ENCODE data around the gene CHST12.

Gene CHST12

DNA sequence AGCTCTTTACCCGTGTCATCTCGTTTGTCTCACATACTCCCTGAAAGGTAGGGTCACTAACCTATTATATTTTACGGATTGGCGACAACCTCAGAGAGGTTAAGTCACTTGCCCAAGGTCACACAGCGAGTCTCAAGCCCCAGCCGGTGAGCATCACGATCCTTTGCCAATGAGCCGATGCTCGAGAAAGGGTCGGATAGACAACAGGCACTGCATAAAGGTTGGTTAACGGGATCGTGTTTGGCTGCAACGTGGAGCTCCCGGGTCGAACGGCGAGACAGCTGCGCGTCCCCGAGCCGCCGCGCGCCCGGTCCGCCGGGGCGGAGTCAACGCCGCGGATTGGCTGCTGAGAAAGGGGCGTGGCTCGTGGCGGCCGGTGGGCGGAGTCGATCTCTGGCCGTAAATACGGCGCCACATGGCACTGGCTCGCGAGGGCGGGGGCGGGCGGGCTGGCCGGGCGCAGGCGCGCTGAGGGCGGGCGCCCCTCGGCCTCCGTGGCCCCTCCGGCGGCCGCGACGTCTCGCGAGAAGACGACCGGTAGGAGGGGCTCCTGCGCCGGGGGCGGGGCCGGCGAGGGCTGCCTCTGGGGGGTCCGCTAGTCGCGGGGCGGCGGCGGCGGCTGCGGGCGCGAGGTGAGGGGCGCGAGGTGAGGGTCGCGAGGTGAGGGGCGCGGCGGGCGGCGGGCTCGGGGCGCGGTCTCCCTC lies at the start of gene CHST12:
Gene CHST12, plus strand, starts transcription at position 598 of the 704 bp plus-strand sequence. CDS start 29,029 bp downstream, outside the sequence.
- Mint-ChIP-seq H3K27me3 (peaks cover 4% of the 10 kb centered on the region), H3K9me3 (no peaks in the 10 kb centered on the region), H3K36me3 (ENCODE audit: low read depth) (no peaks in the 10 kb centered on the region), H3K4me3 (peak within 1 kb of the TSS; percentile 82), H3K4me1 (ENCODE audit: low read depth) (peaks cover 59% of the 10 kb centered on the region), H3K27ac (peak within 1 kb of the TSS; percentile 74)
- intact Hi-C loops (cut with micrococcal nuclease): loop anchor here (10.0 kb wide), 1 partner anchor 48 kb away; the partner anchor contains the start of gene EIF3B

DNA sequence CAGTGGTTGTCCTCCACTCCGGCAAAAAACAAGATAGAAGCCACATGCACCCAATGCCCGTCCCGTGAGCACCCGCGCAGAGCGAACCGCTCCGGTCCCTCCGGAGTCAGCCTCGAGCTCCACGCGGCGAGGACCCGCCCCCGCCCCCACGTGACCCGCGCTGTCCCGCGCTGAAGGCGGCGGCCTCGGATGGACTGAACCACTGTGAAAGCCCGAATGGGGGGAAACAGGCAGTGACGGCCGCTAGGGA lies 49.5 kb upstream of the CHST12 start:
- H3K36me3 Mint-ChIP-seq (ENCODE audit: low read depth): peaks cover 36% of the 10 kb centered on the region
- no peaks in the 10 kb centered on the region for H3K27me3 Mint-ChIP-seq
- peaks cover 23% of the 10 kb centered on the region for H3K4me1 Mint-ChIP-seq (ENCODE audit: low read depth)
- H3K4me3 Mint-ChIP-seq: peak overlapping the region; percentile 87
- H3K9me3 Mint-ChIP-seq: no peaks in the 10 kb centered on the region
- peak overlapping the region; percentile 100 for H3K27ac Mint-ChIP-seq
- intact Hi-C loops (cut with micrococcal nuclease): loop anchor here (5.0 to 10.0 kb wide), 3 partner anchors 51 to 689 kb away; partner anchors contain the start of genes CHST12 and MAD1L1

DNA sequence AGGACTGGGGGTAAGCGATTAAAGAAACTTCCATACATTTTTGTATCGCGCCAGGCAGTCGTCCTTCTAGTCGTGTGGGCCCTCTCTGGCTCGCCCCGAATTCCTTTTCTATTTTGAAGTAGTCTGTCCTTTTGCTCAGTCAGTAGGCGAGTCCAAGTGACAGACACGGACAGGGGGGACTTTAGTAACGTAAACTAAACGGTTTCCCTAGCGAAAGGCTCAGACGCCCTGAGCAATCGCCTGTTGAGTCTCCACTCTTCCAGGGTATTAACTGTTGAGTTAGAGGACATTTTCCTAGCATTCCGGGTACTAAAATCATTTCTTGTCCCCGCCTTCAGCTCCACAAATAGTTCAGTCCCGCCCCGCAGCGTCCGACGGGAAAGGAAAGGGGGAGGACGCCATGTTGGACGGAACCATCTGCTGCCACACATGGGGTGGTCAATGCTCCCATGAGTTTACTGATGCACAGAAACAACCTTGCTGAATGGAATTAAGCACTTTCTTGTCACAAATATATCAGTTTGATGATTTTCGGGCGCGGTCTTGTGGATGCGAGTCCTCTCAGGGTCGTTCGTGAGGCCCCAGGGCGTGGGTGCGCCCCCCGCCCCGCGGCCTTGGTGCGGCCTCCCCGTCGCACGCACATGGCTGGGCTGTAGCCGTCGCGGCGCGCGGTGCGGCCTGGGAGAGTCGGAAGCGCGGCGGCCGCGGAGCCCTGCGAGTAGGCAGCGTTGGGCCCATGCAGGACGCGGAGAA lies 49.0 kb upstream of the CHST12 start, which contains the start of gene EIF3B:
Gene EIF3B, plus strand, starts transcription at position 642 of the 753 bp plus-strand sequence. Its CDS starts 95 bp downstream, at position 737.
- Mint-ChIP-seq H3K4me3 (peak within 1 kb of the TSS; percentile 87), H3K27ac (peak within 1 kb of the TSS; percentile 100), H3K9me3 (no peaks in the 10 kb centered on the region), H3K4me1 (ENCODE audit: low read depth) (peaks cover 28% of the 10 kb centered on the region), H3K36me3 (ENCODE audit: low read depth) (peaks cover 41% of the 10 kb centered on the region), H3K27me3 (no peaks in the 10 kb centered on the region)
- intact Hi-C loops (cut with micrococcal nuclease): loop anchor here (5.0 to 10.0 kb wide), 3 partner anchors 50 to 690 kb away; partner anchors contain the start of genes CHST12 and MAD1L1

DNA sequence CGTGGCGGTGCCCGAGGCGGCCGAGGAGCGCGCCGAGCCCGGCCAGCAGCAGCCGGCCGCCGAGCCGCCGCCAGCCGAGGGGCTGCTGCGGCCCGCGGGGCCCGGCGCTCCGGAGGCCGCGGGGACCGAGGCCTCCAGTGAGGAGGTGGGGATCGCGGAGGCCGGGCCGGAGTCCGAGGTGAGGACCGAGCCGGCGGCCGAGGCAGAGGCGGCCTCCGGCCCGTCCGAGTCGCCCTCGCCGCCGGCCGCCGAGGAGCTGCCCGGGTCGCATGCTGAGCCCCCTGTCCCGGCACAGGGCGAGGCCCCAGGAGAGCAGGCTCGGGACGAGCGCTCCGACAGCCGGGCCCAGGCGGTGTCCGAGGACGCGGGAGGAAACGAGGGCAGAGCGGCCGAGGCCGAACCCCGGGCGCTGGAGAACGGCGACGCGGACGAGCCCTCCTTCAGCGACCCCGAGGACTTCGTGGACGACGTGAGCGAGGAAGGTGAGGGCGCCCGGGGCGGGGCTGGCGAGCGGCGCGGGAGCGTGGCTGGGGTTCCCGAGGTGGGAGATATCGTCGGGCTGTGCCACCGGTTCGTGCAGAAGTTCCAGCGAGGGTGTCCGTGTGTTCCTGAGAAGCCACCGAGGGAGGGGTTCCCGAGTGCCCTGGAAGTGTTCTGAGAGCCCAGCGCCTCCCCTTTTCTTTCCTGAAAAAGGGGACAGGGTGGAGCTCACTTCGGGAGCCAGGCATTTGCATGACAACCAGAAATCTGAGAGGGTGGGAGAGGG lies 48.3 kb upstream of the CHST12 start:
- Mint-ChIP-seq H3K36me3 (ENCODE audit: low read depth) (peaks cover 48% of the 10 kb centered on the region), H3K27ac (peak overlapping the region; percentile 100), H3K4me1 (ENCODE audit: low read depth) (peaks cover 35% of the 10 kb centered on the region)

DNA sequence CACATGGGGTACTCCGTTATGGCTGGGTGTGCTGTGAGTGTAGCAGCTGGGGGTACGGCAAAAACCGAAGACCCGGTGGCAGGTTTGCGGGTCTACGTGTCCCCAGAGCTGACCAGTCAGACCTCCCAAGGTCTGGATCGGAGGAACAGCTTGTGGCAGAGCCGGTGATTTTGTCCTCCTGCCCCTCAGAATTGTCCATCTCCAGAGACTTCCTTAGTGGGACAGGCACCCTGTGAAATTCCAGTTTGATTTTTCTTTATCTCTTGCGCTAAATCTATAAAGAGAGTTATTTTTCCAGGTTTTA lies 47.8 kb upstream of the CHST12 start:
- Mint-ChIP-seq H3K9me3 (no peaks in the 10 kb centered on the region), H3K4me3 (peak overlapping the region; percentile 87), H3K4me1 (ENCODE audit: low read depth) (peaks cover 41% of the 10 kb centered on the region), H3K27me3 (no peaks in the 10 kb centered on the region), H3K27ac (peak overlapping the region; percentile 100), H3K36me3 (ENCODE audit: low read depth) (peaks cover 53% of the 10 kb centered on the region)
- intact Hi-C loops (cut with micrococcal nuclease): loop anchor here (10.0 kb wide), 2 partner anchors 49 to 691 kb away; partner anchors contain the start of gene CHST12

More for the DNA sequence above, 48.3 kb upstream of the CHST12 start:
- no peaks in the 10 kb centered on the region for H3K27me3 Mint-ChIP-seq
- H3K4me3 Mint-ChIP-seq: peak overlapping the region; percentile 87
- no peaks in the 10 kb centered on the region for H3K9me3 Mint-ChIP-seq
- intact Hi-C loops (cut with micrococcal nuclease): loop anchor here (5.0 to 10.0 kb wide), 3 partner anchors 50 to 690 kb away; partner anchors contain the start of genes CHST12 and MAD1L1

DNA sequence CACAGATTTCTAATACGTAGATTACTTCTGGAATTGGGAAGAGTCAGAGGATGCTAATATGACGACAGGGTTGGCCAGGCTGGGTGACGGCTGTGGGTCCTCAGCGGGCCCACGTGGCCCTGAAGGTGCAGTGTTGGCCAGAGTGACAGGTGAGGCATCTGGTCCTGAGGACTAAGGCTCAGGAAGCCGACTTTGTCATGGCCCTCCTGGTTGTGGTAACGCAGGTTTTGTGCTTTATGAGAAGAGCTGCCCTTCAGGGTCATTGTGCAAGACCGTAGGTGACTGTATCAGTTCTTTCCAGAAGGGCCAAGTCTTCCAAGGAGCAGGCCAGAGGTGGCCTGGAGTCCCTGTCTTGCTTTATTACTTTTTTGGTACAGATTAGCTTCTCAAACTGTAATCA lies 46.2 kb upstream of the CHST12 start:
- no peaks in the 10 kb centered on the region for H3K9me3 Mint-ChIP-seq
- no peaks in the 10 kb centered on the region for H3K27me3 Mint-ChIP-seq
- H3K4me1 Mint-ChIP-seq (ENCODE audit: low read depth): peaks cover 43% of the 10 kb centered on the region
- H3K4me3 Mint-ChIP-seq: peak overlapping the region; percentile 6
- no peak overlapping the region for H3K27ac Mint-ChIP-seq
- intact Hi-C loops (cut with micrococcal nuclease): loop anchor here (10.0 kb wide), 2 partner anchors 48 to 692 kb away; partner anchors contain the start of gene CHST12
- H3K36me3 Mint-ChIP-seq (ENCODE audit: low read depth): peaks cover 68% of the 10 kb centered on the region

DNA sequence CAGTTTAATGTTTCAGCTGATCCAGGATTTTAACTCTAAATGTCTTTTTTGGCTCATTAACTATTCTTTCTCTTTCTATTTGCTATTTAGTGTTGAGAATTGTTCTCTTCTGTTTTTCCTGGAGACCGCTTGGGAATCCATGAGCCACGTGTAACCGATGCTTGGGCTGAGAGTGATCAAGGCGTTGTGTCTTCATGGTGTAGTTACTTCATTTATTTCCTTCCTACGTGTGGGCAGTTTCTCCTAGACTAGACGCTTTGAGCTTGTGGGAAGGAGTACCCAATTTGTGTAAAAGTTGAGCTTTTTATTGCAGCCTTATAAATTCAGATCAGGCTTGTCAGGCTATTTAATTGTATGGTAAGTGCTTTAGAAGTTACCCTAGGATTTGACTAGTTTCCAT lies 45.8 kb upstream of the CHST12 start:
- Mint-ChIP-seq H3K4me1 (ENCODE audit: low read depth) (peaks cover 43% of the 10 kb centered on the region), H3K36me3 (ENCODE audit: low read depth) (peaks cover 72% of the 10 kb centered on the region), H3K27me3 (no peaks in the 10 kb centered on the region), H3K9me3 (no peaks in the 10 kb centered on the region), H3K27ac (no peak overlapping the region), H3K4me3 (no peak overlapping the region)
- intact Hi-C loops (cut with micrococcal nuclease): loop anchor here (10.0 kb wide), 2 partner anchors 47 to 693 kb away; partner anchors contain the start of gene CHST12

DNA sequence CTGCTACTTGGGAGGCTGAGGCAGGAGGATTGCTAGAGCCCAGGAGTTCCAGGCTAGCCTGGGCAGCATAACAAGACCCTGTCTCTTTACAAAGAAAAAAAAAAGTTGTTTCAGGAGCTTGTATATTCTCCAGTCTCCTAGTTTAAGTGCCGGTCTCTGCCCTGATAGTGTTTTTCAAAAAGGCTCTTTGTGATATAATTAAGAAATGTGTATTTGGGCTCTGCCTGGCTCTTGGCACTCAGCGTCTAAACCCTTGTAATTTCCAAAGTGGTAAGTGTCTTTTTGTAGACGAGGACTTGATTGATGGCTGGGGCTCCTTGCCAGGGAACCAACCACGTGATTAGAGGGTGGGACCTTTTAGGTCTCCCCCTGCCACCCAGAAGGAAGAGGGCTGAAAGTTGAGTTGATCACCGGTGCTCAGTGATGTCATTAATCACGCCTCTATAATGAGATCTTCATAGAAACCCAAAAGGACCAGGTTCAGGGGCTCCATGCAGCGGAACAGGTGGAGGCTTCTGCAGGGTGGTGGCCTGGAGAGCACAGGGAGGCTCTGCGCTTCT lies 44.4 kb upstream of the CHST12 start:
- H3K27me3 Mint-ChIP-seq: no peaks in the 10 kb centered on the region
- intact Hi-C loops (cut with micrococcal nuclease): loop anchor here (10.0 kb wide), 2 partner anchors 46 to 694 kb away; partner anchors contain the start of gene CHST12
- H3K9me3 Mint-ChIP-seq: no peaks in the 10 kb centered on the region
- no peak overlapping the region for H3K4me3 Mint-ChIP-seq
- H3K4me1 Mint-ChIP-seq (ENCODE audit: low read depth): peaks cover 38% of the 10 kb centered on the region
- peaks cover 84% of the 10 kb centered on the region for H3K36me3 Mint-ChIP-seq (ENCODE audit: low read depth)
- no peak overlapping the region for H3K27ac Mint-ChIP-seq

DNA sequence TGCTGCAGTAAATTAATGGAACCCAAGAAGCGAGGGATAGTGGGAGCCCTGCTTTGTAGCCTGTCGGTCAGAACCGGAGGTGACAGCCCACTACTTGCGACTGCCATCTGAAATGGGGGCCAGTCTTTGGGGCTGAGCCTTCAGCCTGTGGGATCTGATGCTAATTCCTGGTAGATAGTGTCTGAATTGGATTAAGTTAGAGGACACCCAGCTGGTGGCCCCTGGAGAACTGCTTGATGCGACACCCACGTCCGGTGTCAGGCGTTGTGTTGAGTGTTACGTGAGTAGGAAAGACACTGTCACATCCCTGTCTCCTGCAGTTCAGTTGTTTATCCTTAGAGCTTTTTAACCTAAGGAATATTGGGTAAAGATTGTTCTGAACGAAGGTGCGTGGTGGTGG lies 43.8 kb upstream of the CHST12 start:
- H3K27ac Mint-ChIP-seq: peak overlapping the region; percentile 22
- peaks cover 38% of the 10 kb centered on the region for H3K4me1 Mint-ChIP-seq (ENCODE audit: low read depth)
- H3K4me3 Mint-ChIP-seq: no peak overlapping the region
- intact Hi-C loops (cut with micrococcal nuclease): loop anchor here (10.0 kb wide), 2 partner anchors 45 to 695 kb away; partner anchors contain the start of gene CHST12
- no peaks in the 10 kb centered on the region for H3K9me3 Mint-ChIP-seq
- peaks cover 84% of the 10 kb centered on the region for H3K36me3 Mint-ChIP-seq (ENCODE audit: low read depth)
- H3K27me3 Mint-ChIP-seq: no peaks in the 10 kb centered on the region

DNA sequence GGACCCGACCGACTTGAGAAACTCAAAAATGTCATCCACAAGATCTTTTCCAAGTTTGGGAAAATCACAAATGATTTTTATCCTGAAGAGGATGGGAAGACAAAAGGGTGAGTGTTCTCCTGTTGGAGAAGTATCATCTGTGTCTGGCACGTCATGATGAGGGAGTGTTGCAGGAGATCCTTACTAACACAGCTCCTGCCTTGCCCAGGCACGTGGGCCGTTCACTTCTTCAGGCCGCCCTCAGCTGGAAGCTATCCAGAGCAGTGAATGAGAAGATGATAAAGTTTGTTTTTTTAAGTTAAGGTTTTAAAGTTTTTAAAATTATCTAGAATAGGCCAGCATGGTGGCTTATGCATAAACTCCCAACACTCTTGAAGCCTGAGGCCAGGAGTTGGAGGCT lies 42.6 kb upstream of the CHST12 start:
- no peaks in the 10 kb centered on the region for H3K27me3 Mint-ChIP-seq
- H3K4me3 Mint-ChIP-seq: no peak overlapping the region
- H3K27ac Mint-ChIP-seq: no peak overlapping the region
- peaks cover 38% of the 10 kb centered on the region for H3K4me1 Mint-ChIP-seq (ENCODE audit: low read depth)
- H3K9me3 Mint-ChIP-seq: no peaks in the 10 kb centered on the region
- peaks cover 90% of the 10 kb centered on the region for H3K36me3 Mint-ChIP-seq (ENCODE audit: low read depth)
- intact Hi-C loops (cut with micrococcal nuclease): no loop called here

DNA sequence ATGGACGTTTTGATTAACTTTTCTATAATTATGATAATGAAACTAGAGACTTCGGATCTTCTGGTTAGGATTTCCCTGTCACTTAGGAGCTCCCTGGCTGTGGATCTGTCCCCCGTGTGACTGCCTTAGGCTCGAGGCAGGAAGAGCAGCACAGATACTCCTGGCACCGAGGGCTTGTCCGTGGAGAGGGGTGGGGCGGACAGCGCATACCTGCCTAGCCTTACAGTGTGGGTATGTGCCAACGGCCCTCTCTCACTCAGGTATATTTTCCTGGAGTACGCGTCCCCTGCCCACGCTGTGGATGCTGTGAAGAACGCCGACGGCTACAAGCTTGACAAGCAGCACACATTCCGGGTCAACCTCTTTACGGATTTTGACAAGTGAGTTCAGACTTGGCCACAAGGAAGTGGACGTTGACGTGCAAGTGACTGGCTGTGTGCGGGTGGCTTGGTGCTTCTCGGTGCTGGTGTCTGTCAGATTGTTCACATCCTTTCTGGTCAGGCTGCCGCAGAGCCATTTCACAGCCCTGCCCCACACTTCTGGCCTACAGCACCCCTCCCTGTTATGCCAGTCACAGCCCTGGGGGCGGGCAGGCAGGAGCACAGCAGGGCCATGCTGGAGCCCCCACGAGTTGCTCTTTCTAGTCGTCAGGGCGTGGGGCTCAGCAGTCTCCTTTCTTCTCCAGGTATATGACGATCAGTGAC lies 40.9 kb upstream of the CHST12 start:
- H3K4me1 Mint-ChIP-seq (ENCODE audit: low read depth): peaks cover 31% of the 10 kb centered on the region
- H3K36me3 Mint-ChIP-seq (ENCODE audit: low read depth): peaks cover 99% of the 10 kb centered on the region
- no peak overlapping the region for H3K4me3 Mint-ChIP-seq
- intact Hi-C loops (cut with micrococcal nuclease): no loop called here
- H3K9me3 Mint-ChIP-seq: no peaks in the 10 kb centered on the region
- no peak overlapping the region for H3K27ac Mint-ChIP-seq
- no peaks in the 10 kb centered on the region for H3K27me3 Mint-ChIP-seq

DNA sequence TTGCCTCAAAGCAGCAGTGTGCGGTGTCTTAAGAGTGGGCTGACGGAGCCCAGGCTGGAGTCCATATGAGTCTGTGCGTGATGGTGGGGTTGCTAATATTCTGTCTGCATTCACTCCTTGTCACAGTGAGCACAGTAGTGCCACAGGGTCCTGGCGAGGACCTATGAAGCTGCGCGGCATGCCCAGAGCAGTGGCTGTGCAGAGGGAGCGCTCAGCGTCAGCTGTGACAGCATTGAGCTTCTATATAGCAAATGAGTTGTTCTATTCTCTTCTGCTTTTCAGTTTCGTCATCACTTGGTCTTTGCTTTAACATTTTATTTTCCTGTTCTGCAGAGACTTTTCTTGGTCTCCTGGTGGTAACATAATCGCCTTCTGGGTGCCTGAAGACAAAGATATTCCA lies 34.3 kb upstream of the CHST12 start:
- H3K4me3 Mint-ChIP-seq: no peak overlapping the region
- H3K27ac Mint-ChIP-seq: no peak overlapping the region
- no peaks in the 10 kb centered on the region for H3K27me3 Mint-ChIP-seq
- intact Hi-C loops (cut with micrococcal nuclease): no loop called here
- no peaks in the 10 kb centered on the region for H3K4me1 Mint-ChIP-seq (ENCODE audit: low read depth)
- H3K9me3 Mint-ChIP-seq: no peaks in the 10 kb centered on the region
- peaks cover 100% of the 10 kb centered on the region for H3K36me3 Mint-ChIP-seq (ENCODE audit: low read depth)

DNA sequence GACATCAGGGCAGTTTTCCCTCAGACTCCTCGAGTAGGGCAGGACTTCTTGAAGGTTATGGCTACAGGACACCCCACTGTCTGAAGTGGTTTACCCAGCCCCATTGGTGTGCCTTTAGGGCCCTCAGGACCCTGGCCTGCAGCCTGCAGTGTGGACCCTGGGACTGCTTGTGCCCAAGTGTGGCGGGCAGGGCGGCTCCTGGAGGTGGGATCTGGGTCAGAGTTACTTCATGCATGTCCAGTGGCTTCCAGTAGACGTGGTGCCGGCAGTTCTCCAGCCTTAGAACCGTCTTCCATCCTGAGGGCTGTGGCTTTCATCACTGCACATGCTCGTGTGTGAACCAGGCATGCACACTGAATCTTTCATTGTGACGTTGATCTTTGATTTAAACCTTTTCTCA lies 32.1 kb upstream of the CHST12 start:
- H3K27ac Mint-ChIP-seq: no peak overlapping the region
- no peaks in the 10 kb centered on the region for H3K27me3 Mint-ChIP-seq
- no peaks in the 10 kb centered on the region for H3K4me1 Mint-ChIP-seq (ENCODE audit: low read depth)
- intact Hi-C loops (cut with micrococcal nuclease): loop anchor here (10.0 kb wide), 1 partner anchor 53 kb away; no protein-coding TSS in a partner anchor
- peaks cover 100% of the 10 kb centered on the region for H3K36me3 Mint-ChIP-seq (ENCODE audit: low read depth)
- H3K4me3 Mint-ChIP-seq: no peak overlapping the region
- H3K9me3 Mint-ChIP-seq: no peaks in the 10 kb centered on the region

All from dendritic cell treated with granulocyte-macrophage colony-stimulating factor and Interleukin-4, amounts not matched to agents 40 ng/mL and 50 ng/mL, for 4 days (primary cell).